Type B pancreatic cell (in vitro differentiated cells): ENCODE data around the gene CFAP221. TPM values are rescaled to one million over a fixed set of nuclear protein-coding genes. Genes with fewer than 3 reads are reported as not detected.
A peak's percentile ranks its signal among the peaks of the same experiment; 100 is the strongest.

ENCODE experiments used
- DNase-seq: peaks from one replicate; pipeline ENCODE4 v3.0.0; 2021; ENCODE audit warnings: mixed read lengths; ENCODE audit not compliant: unreplicated experiment; ENCODE audit errors: extremely low spot score
- H3K27ac Mint-ChIP-seq: 2 replicates; pipeline ENCODE4 v1.8.0; 2021; ENCODE audit warnings: mild to moderate bottlenecking, mixed read lengths
- H3K27me3 Mint-ChIP-seq: 2 replicates; pipeline ENCODE4 v1.8.0; 2021; ENCODE audit warnings: mixed read lengths
- H3K36me3 Mint-ChIP-seq: 2 replicates; pipeline ENCODE4 v1.8.0; 2021; ENCODE audit warnings: mixed read lengths
- H3K4me1 Mint-ChIP-seq: one replicate; pipeline ENCODE4 v1.8.0; 2021; ENCODE audit warnings: mixed read lengths; ENCODE audit not compliant: unreplicated experiment
- H3K4me3 Mint-ChIP-seq: 2 replicates; pipeline ENCODE4 v1.8.0; 2021; ENCODE audit warnings: mild to moderate bottlenecking, mixed read lengths
- H3K9me3 Mint-ChIP-seq: 2 replicates; pipeline ENCODE4 v1.8.0; 2021; ENCODE audit warnings: mixed read lengths
- total RNA-seq: library from RNA; stranded (reverse); gene quantifications from 2 replicates; pipeline ENCODE4 v1.2.1, GENCODE V29; 2021; ENCODE audit warnings: low replicate concordance
- TF ChIP-seq, protein P1 (sequence below): fragments of 200-600 bp; sonication (generic); conservative IDR thresholded peaks from 2 replicates; pipeline ENCODE4 v1.5.0; 2021; ENCODE audit warnings: antibody characterized with exemption, mild to moderate bottlenecking

The CFAP221 gene
- total RNA-seq, 1 donor from 2014 or later, result 4.8 TPM

- Mint-ChIP-seq H3K27me3 (no peaks in the 10 kb centered on the region), H3K9me3 (no peaks in the 10 kb centered on the region), H3K36me3 (no peaks in the 10 kb centered on the region), H3K4me1 (no peaks in the 10 kb centered on the region), H3K4me3 (no peak overlapping the region), H3K27ac (no peak overlapping the region)
- no peak for DNase-seq
- TF ChIP-seq, protein P1, sequence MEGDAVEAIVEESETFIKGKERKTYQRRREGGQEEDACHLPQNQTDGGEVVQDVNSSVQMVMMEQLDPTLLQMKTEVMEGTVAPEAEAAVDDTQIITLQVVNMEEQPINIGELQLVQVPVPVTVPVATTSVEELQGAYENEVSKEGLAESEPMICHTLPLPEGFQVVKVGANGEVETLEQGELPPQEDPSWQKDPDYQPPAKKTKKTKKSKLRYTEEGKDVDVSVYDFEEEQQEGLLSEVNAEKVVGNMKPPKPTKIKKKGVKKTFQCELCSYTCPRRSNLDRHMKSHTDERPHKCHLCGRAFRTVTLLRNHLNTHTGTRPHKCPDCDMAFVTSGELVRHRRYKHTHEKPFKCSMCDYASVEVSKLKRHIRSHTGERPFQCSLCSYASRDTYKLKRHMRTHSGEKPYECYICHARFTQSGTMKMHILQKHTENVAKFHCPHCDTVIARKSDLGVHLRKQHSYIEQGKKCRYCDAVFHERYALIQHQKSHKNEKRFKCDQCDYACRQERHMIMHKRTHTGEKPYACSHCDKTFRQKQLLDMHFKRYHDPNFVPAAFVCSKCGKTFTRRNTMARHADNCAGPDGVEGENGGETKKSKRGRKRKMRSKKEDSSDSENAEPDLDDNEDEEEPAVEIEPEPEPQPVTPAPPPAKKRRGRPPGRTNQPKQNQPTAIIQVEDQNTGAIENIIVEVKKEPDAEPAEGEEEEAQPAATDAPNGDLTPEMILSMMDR, result no peak
Observed at GRCh38 chr2:119673796-119674195, 129.5 kb downstream of the CFAP221 start.

DNA sequence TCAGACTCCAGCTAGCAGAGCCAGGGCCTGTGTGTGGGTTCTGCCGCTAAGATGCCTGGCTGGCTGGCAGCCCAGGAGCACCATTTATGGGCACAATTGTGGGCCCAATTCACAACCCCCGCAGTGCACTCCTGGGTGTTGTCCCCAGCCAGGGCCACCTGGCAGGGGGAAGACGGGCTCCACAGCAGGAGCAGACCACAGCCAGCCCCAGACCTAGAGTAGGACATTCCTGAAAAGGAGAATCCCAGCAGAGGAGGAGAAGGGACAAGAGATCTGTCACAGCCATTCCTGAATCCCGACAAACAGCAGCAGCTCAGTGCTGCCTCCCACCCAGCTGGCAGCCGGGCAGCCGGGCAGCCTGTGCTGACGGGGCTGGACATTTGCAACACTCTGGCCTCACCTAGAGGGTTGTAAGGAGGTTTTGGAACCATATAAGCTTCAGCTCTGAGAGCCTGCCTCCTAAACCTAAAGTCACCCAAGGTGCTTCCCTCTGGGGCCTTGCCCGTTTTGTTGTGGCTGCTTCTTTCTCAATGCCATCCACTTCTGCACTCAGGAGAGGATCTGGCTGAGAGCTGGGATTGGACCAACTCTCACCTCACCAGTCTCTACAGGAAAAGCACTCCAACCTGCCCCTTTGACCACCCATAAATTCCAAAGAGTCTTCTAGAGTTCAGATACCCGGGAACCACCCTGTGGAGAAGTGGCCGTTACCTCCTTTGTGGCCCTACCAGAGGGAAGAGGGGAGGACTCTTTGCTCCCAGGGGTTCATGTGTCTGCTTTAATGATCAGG is 130.7 kb downstream of the CFAP221 start:
- Mint-ChIP-seq H3K9me3 (no peaks in the 10 kb centered on the region), H3K27ac (no peak overlapping the region), H3K27me3 (no peaks in the 10 kb centered on the region), H3K36me3 (no peaks in the 10 kb centered on the region), H3K4me1 (peaks cover 7% of the 10 kb centered on the region), H3K4me3 (no peak overlapping the region)
- DNase-seq, result peak; percentile 29
- TF ChIP-seq, protein P1, result no peak

GRCh38 chr2:119678021-119678656 is 133.9 kb downstream of the CFAP221 start:
- Mint-ChIP-seq H3K4me3 (peak overlapping the region; percentile 83), H3K27ac (peak overlapping the region; percentile 10), H3K4me1 (peaks cover 25% of the 10 kb centered on the region), H3K36me3 (peaks cover 12% of the 10 kb centered on the region), H3K9me3 (no peaks in the 10 kb centered on the region), H3K27me3 (no peaks in the 10 kb centered on the region)
- TF ChIP-seq, protein P1, result no peak
- DNase-seq, result peak; percentile 54

DNA sequence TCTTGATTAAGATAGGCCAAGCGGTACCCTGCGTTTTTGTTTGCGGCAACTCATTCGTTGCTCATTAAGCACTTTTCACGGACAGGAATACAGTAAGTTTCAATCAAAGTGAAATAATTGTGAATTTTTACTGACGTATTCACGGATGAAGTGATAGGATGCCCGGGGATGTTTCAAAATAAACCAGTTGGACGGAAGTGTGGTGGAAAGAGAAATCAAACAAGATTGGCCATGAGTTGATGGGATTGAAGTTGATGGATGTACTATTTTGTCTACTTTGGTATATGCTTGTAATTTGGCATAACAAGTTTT is 135.2 kb downstream of the CFAP221 start:
- peak overlapping the region; percentile 89 for H3K4me3 Mint-ChIP-seq
- DNase-seq, result no peak
- peaks cover 12% of the 10 kb centered on the region for H3K36me3 Mint-ChIP-seq
- no peaks in the 10 kb centered on the region for H3K27me3 Mint-ChIP-seq
- H3K9me3 Mint-ChIP-seq, result no peaks in the 10 kb centered on the region
- peak overlapping the region; percentile 67 for H3K27ac Mint-ChIP-seq
- H3K4me1 Mint-ChIP-seq, result peaks cover 35% of the 10 kb centered on the region
- TF ChIP-seq, protein P1, result no peak

DNA sequence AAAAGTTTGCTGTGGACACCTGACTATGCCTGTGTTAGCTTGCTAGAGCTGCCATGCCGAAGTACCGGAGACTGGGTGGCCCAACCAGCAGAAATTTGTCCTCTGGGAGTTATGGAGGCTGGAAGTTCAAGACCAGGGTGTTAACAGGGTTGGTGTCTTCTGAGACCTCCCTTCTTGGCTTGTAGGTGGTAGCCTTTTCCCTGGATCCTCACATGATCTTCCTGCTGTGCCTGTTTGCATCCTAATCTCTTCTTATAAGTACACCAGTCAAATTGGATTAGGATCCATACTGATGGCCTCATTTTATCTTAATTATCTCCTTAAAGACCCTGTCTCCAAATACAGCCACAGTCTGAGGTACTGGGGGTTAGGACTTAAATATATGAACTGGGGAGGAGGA is 135.6 kb downstream of the CFAP221 start:
- TF ChIP-seq, protein P1, result no peak
- no peak for DNase-seq
- Mint-ChIP-seq H3K27me3 (no peaks in the 10 kb centered on the region), H3K4me1 (peaks cover 38% of the 10 kb centered on the region), H3K27ac (peak overlapping the region; percentile 67), H3K9me3 (no peaks in the 10 kb centered on the region), H3K4me3 (peak overlapping the region; percentile 89), H3K36me3 (peaks cover 12% of the 10 kb centered on the region)
